Ishikawa (cell line): ENCODE data around the gene CACNA2D3.

Experiments used
- CEBPB ChIP-seq: IDR thresholded peaks from 2 replicates; pipeline ENCODE4 v1.6.1; 2012
- CREB1 ChIP-seq: IDR thresholded peaks from 2 replicates; pipeline ENCODE4 v1.6.1; 2012; ENCODE audit warnings: low read depth
- EGR1 ChIP-seq: IDR thresholded peaks from 2 replicates; pipeline ENCODE4 v1.6.1; 2012
- EP300 ChIP-seq: IDR thresholded peaks from 2 replicates; pipeline ENCODE4 v1.6.1; 2012; ENCODE audit warnings: borderline replicate concordance
- FOXM1 ChIP-seq: IDR thresholded peaks from 2 replicates; pipeline ENCODE4 v1.6.1; 2012; ENCODE audit warnings: low read depth, borderline replicate concordance
- MAX ChIP-seq: IDR thresholded peaks from 2 replicates; pipeline ENCODE4 v1.6.1; 2012
- NFIC ChIP-seq: IDR thresholded peaks from 2 replicates; pipeline ENCODE4 v1.6.1; 2012
- RAD21 ChIP-seq: IDR thresholded peaks from 2 replicates; pipeline ENCODE4 v1.6.1; 2012; ENCODE audit warnings: low read depth
- REST ChIP-seq: IDR thresholded peaks from 2 replicates; pipeline ENCODE4 v1.6.1; 2012; ENCODE audit warnings: low read depth, mild to moderate bottlenecking
- TAF1 ChIP-seq: IDR thresholded peaks from 2 replicates; pipeline ENCODE4 v1.6.1; 2012; ENCODE audit warnings: low read depth, mild to moderate bottlenecking
- TCF12 ChIP-seq: IDR thresholded peaks from 2 replicates; pipeline ENCODE4 v1.6.1; 2012; ENCODE audit warnings: low read depth
- TEAD4 ChIP-seq: IDR thresholded peaks from 2 replicates; pipeline ENCODE4 v1.6.1; 2012
- USF1 ChIP-seq: IDR thresholded peaks from 2 replicates; pipeline ENCODE4 v1.6.1; 2012
- YY1 ChIP-seq: IDR thresholded peaks from 2 replicates; pipeline ENCODE4 v1.6.1; 2012; ENCODE audit warnings: low read depth

- TF ChIP-seq TEAD4 = no peak
- TF ChIP-seq MAX = no peak
- no peak for TF ChIP-seq TAF1
- no peak for TF ChIP-seq CEBPB
- no peak for TF ChIP-seq NFIC
- TF ChIP-seq EGR1 = no peak
- TF ChIP-seq FOXM1 = no peak
- TF ChIP-seq YY1 = no peak
- TF ChIP-seq RAD21 = no peak
- TF ChIP-seq TCF12 = no peak
- no peak for TF ChIP-seq CREB1
- TF ChIP-seq EP300 = no peak
- no peak for TF ChIP-seq REST
- no peak for TF ChIP-seq USF1
Measured at GRCh38 chr3:54591157-54591556, 468.8 kb downstream of the CACNA2D3 start.
